Measurements from ENCODE around the gene GRM7.

GRCh38 chr3:7640787-7641186 lies 779.9 kb downstream of the GRM7 start:
- TF ChIP-seq JUNB (IDR thresholded peaks at IDR 0.05; ENCODE audit: unreplicated experiment) (no peak), CTCF (conservative IDR thresholded peaks at IDR 0.05; ENCODE audit: low read depth in 2 of 2) (no peak), EZH2 (IDR thresholded peaks at IDR 0.05; ENCODE audit: low read depth, unreplicated experiment) (no peak), CREB1 (CRISPR knock-in tag; IDR thresholded peaks at IDR 0.05; ENCODE audit: low read depth) (no peak), POLR2AphosphoS5 (IDR thresholded peaks at IDR 0.05; ENCODE audit: low read depth) (no peak), REST (IDR thresholded peaks at IDR 0.05; ENCODE audit: unreplicated experiment) (no peak)
